PFSK-1 (cell line): Measurements from ENCODE around the gene CEP128.

Experiments
- POLR2AphosphoS5 ChIP-seq: IDR thresholded peaks from 2 replicates; pipeline ENCODE4 v1.6.1; 2012; ENCODE audit warnings: low read depth, mild to moderate bottlenecking, control low read depth, low read length, moderate library complexity
- SIN3A ChIP-seq: IDR thresholded peaks from 2 replicates; pipeline ENCODE4 v1.6.1; 2012; ENCODE audit warnings: mild to moderate bottlenecking, low read length, moderate library complexity, borderline replicate concordance; ENCODE audit not compliant: insufficient read depth

DNA sequence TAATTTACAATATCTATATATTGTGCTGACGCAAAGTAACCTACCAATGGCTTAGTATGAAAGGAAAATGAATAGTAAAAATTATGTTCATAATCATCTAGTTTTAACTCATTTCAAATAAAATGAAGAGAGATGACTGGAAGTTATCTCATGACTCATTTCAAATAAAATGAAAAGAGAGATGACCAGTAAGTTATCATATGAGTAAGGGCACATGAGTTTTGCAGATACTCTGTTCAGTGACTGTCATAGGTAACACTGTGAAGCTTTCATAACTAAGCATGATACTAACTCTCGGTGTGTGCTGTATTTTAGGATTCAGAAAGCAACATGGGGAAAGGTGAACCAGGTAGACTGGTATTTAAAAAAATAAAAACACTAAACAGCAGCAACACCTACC lies 365.8 kb downstream of the CEP128 start:
- TF ChIP-seq SIN3A (no peak), POLR2AphosphoS5 (no peak)
